ENCODE measurements around the gene ALKBH1.
"Not testable (repeated sequence)": the region's sequence is repeated elsewhere in the genome, so short reads cannot be mapped to it uniquely, and the experiment has no call there.

The ALKBH1 gene

GRCh38 chr14:77635466-77635865, 72.4 kb downstream of the ALKBH1 start:
- H3K27ac ChIP-seq (ENCODE audit: insufficient read depth, low read length, poor library complexity, severe bottlenecking); H3K4me1 ChIP-seq (ENCODE audit: control insufficient read depth, insufficient read depth, low read length, poor library complexity, severe bottlenecking); H3K27me3 ChIP-seq (replicated peaks; ENCODE audit: control insufficient read depth, insufficient read depth, low read length, poor library complexity, severe bottlenecking); H3K4me3 ChIP-seq (ENCODE audit: insufficient read depth, low read depth, low read length, poor library complexity, severe bottlenecking); H3K36me3 ChIP-seq (ENCODE audit: control insufficient read depth, insufficient read depth, low read length); DNase-seq; H3K9me3 ChIP-seq (ENCODE audit: control insufficient read depth, low read length): not testable (repeated sequence)

GRCh38 chr14:77630111-77630510, 77.7 kb downstream of the ALKBH1 start:
- no peaks in the 10 kb centered on the region for H3K9me3 ChIP-seq (ENCODE audit: control insufficient read depth, low read length)
- no peaks in the 10 kb centered on the region for H3K27me3 ChIP-seq (replicated peaks; ENCODE audit: control insufficient read depth, insufficient read depth, low read length, poor library complexity, severe bottlenecking)
- no peaks in the 10 kb centered on the region for H3K4me1 ChIP-seq (ENCODE audit: control insufficient read depth, insufficient read depth, low read length, poor library complexity, severe bottlenecking)
- no peaks in the 10 kb centered on the region for H3K36me3 ChIP-seq (ENCODE audit: control insufficient read depth, insufficient read depth, low read length)
- H3K27ac ChIP-seq (ENCODE audit: insufficient read depth, low read length, poor library complexity, severe bottlenecking): no peak overlapping the region
- H3K4me3 ChIP-seq (ENCODE audit: insufficient read depth, low read depth, low read length, poor library complexity, severe bottlenecking): no peak overlapping the region
- no peak for DNase-seq

- Histone ChIP-seq H3K4me1 (ENCODE audit: control insufficient read depth, insufficient read depth, low read length, poor library complexity, severe bottlenecking) (no peaks in the 10 kb centered on the region), H3K9me3 (ENCODE audit: control insufficient read depth, low read length) (no peaks in the 10 kb centered on the region), H3K36me3 (ENCODE audit: control insufficient read depth, insufficient read depth, low read length) (no peaks in the 10 kb centered on the region), H3K4me3 (ENCODE audit: insufficient read depth, low read depth, low read length, poor library complexity, severe bottlenecking) (no peak overlapping the region), H3K27ac (ENCODE audit: insufficient read depth, low read length, poor library complexity, severe bottlenecking) (no peak overlapping the region), H3K27me3 (replicated peaks; ENCODE audit: control insufficient read depth, insufficient read depth, low read length, poor library complexity, severe bottlenecking) (no peaks in the 10 kb centered on the region)
- DNase-seq: no peak
These were observed 82.5 kb downstream of the ALKBH1 start for GRCh38 chr14:77625360-77625759.

- DNase-seq: no peak
- Histone ChIP-seq H3K4me1 (ENCODE audit: control insufficient read depth, insufficient read depth, low read length, poor library complexity, severe bottlenecking) (no peaks in the 10 kb centered on the region), H3K36me3 (ENCODE audit: control insufficient read depth, insufficient read depth, low read length) (no peaks in the 10 kb centered on the region), H3K27me3 (replicated peaks; ENCODE audit: control insufficient read depth, insufficient read depth, low read length, poor library complexity, severe bottlenecking) (no peaks in the 10 kb centered on the region), H3K9me3 (ENCODE audit: control insufficient read depth, low read length) (no peaks in the 10 kb centered on the region), H3K4me3 (ENCODE audit: insufficient read depth, low read depth, low read length, poor library complexity, severe bottlenecking) (no peak overlapping the region), H3K27ac (ENCODE audit: insufficient read depth, low read length, poor library complexity, severe bottlenecking) (no peak overlapping the region)
These were observed 84.6 kb downstream of the ALKBH1 start for GRCh38 chr14:77623201-77623600.
